Measurements from ENCODE around the gene CAPN5.

CAPN5 gene

GRCh38 chr11:77102246-77103210, 35.8 kb downstream of the CAPN5 start, which contains the start of gene OMP:
Gene OMP, plus strand, starts transcription at chr11:77102840. Its CDS starts 0 bp downstream, at chr11:77102840.
- DNase-seq: no peak

DNA sequence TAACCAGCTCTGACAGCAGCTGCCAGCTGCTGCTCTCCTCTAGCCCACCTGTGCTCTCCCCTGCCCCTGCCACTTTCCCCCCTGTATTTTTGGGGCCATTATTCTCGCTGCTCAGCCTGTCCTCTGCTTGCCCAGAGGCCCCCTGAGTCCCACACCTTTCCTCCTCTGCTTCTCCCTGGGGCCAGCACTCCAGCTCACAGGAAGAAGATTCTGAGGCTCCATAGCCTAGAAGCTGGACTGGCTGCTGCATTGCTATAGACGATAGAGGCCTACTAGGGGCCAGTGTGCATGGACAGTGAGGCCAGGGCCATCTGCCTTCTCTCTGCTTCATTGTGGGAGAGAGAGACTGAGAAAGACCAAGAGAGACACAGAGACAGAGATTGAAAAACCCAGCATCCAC, 36.5 kb downstream of the CAPN5 start:
- no peak for DNase-seq

- DNase-seq: no peak
Observed at GRCh38 chr11:77104727-77105126, 38.0 kb downstream of the CAPN5 start.

DNA sequence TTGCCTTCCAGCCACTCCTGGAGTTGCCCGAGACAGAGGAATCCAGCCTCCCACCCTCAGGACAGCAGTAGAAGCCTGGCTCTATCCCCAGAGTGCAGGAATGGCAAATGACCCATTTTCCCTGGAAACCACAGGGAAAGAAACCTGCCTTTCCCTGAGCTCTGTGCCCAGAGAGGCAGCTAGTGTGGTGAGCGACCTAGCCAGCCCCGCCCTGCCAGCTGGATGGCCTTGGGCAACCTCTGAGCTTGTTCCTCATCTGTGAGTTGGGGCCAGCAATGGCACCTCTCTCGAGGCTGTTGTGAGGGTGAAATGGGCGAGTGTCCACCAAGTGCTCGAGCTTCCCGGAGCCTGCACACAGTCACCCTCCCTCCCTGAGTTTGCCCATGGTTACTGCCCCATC, 39.5 kb downstream of the CAPN5 start:
- no peak for DNase-seq

DNA sequence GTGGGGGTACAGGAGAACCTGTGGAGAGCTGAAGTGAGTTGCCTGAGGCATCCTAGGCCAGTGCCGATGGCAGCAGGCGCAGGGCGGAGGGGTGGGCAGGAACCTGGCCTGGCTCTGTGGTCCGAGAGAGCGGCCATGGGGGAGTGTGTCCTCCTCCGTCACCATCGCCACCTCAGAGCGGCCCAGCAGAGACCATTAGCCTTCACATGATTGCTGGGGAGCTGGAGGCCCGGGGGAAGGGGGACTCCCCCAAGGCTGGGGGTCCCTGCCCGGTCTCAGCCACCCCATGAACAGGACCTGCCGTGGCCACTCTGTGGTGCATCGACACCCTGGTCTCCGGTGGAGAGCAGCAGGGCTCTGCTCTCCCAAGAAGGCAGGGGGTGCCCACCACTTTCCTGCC, 40.0 kb downstream of the CAPN5 start:
- DNase-seq: no peak

DNA sequence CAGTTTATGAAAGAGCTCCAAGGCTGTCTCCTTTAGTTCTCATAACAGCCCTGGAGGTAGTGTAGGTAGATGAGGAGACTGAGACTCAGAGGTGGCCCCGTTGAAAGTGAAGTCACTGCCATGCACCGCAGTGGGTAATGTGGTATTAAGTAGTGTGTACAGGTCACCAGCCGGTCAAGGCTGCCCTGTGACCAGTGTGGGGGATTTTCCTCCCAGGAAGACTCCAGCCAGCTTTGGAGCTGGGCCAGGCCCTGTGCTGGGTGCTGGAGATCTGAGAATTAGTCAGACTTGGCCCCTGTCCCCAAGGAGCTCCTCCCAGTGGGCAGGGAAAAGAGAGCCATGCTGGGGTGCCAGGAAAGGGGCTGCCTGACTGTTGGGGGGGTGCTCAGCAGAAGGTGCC, 41.2 kb downstream of the CAPN5 start:
- no peak for DNase-seq

GRCh38 chr11:77108436-77108835, 41.7 kb downstream of the CAPN5 start:
- no peak for DNase-seq

- DNase-seq: no peak
Observed at GRCh38 chr11:77109236-77110019, 42.7 kb downstream of the CAPN5 start.

GRCh38 chr11:77110836-77111235, 44.1 kb downstream of the CAPN5 start:
- no peak for DNase-seq

- DNase-seq: no peak
Observed at GRCh38 chr11:77111277-77111676, 44.5 kb downstream of the CAPN5 start.

- no peak for DNase-seq
Observed at GRCh38 chr11:77111946-77112345, 45.2 kb downstream of the CAPN5 start.

DNA sequence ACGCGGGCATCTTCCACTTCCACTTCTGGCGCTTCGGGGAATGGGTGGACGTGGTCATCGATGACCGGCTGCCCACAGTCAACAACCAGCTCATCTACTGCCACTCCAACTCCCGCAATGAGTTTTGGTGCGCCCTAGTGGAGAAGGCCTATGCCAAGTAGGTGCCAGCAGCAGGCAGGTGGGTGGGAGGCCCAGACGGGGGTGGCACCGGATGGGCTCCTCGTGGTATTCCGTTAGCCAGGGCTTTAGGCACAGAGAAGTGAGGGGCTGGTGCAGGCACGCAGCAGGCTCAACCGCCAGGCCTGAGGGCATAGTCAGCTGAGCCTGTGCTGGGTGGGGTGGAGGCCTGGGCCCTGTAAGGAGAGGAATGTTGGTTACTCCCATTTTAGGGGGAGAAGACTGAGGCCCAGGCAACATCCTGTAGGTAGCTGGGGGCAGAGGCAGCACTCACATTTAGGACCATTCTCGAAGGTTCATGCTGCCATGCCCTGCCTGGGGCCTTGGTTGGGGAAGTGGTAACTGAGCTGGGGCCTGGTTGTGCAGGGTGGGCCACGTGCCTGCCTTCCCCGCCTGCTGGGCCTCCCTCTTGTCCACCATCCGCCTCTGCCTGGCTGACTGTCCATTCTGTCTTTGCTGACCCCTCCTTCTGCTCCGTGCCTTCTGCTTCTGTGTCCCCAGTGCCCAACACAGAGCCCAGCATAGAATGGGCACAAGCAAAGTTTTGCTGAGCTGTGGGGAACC, 46.0 kb downstream of the CAPN5 start:
- DNase-seq: no peak

DNA sequence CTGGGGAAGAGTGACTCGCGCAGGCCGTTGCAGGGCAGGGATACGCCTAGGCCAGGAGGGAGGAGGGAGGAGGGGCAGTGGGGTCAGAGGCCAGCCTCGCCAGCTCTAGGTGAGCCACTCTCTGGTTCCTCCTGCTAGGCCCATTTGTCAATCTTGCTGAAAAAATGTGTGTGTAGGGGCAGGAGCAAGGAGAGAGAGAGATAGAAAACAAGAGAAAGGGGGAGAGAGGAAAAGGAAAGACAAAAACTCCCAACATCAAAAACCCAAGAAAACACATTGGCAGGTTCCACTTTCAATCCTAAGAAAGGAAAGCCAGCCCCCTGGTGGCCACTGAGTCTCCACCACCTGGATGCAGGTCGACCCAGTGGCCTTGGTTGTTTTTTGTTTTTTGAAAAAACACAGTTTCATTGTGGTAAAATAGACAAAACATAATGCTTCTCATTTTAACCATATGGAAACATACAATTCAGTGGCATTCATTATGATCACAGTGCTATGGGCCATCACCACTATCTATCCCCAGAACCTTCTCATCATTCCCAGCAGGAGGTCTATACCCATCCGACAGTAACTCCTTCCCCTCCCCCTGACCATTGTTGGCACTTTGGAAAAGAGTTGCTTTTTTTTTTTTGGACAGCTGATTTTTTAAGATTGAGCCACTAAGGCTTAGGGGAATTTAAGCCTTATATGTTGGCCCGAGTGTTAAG, 46.8 kb downstream of the CAPN5 start:
- DNase-seq: no peak

DNA sequence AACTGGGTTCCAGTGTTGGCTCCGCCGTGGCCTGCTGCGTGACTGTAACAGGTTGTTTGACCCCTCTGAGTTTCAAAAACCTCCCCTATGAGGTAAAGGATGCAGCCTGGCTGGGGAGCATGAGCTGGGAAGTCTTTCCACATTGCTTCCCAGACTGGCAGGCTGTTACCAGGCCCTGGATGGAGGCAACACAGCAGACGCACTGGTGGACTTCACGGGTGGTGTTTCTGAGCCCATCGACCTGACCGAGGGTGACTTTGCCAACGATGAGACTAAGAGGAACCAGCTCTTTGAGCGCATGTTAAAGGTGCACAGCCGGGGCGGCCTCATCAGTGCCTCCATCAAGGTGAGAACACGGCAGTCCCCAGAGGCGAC, 47.3 kb downstream of the CAPN5 start:
- DNase-seq: no peak

DNA sequence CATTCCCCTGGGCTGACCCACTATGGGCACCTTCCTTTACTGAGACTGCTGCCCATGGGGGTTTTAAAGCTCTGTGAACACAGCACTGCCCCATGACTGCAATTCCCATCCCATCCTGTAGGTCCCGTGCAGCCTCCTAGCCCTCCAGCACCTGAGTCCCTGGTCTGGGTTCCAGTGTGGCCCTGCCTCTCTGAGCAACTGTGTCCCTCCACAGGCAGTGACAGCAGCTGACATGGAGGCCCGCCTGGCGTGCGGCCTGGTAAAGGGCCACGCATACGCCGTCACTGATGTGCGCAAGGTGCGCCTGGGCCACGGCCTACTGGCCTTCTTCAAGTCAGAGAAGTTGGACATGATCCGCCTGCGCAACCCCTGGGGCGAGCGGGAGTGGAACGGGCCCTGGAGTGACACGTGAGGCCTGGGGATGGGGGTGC, 48.4 kb downstream of the CAPN5 start:
- DNase-seq: no peak

DNA sequence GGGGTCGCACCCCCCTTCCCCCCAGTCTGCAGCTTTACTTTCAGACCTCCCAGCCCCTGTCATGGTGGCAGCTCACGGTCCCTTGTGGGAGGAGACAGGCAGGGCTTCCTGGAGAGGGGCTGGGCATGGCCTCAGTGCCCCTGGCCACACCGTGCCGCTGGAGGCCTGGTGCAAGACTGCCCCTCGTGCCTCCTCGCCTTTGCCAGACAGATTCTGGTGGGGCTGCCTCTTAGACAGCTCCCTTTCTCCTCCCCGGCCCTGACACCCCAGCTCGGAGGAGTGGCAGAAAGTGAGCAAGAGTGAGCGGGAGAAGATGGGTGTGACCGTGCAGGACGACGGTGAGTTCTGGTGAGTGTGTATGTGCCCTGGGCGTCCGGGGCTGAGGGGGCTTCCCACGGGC, 49.2 kb downstream of the CAPN5 start:
- DNase-seq: no peak

DNA sequence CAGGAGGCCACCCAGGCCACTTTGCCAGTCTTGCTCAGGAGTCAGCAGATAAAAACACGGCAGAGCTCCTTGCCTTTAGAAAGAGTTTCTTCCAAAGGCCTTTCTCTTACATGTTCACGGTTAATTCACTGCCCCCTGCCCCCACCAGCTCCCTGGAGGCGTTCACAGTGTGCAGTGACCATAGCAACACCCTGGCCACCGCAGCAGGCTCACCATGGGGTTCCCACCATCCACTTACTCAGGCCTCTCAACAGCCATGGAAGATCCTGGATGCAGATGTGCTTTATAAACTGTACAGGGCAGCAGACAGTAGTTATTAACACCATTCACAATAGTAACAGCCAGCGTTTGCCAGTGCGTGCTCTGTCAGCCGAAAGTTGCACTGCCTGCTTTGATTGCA, 50.7 kb downstream of the CAPN5 start:
- no peak for DNase-seq

DNA sequence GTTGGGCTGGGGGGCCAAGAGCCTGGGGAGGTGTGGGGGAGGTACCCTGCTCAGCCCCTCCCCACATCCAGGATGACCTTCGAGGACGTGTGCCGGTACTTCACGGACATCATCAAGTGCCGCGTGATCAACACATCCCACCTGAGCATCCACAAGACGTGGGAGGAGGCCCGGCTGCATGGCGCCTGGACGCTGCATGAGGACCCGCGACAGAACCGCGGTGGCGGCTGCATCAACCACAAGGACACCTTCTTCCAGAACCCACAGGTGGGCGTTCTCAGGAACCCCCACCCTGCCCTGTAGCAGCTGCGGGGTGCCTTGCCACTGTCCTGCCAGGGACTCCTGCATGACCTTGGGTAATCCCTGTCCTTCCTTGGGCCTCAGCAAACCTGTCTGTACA, 51.3 kb downstream of the CAPN5 start:
- DNase-seq: no peak

GRCh38 chr11:77118971-77119370, 52.2 kb downstream of the CAPN5 start:
- DNase-seq: no peak

DNA sequence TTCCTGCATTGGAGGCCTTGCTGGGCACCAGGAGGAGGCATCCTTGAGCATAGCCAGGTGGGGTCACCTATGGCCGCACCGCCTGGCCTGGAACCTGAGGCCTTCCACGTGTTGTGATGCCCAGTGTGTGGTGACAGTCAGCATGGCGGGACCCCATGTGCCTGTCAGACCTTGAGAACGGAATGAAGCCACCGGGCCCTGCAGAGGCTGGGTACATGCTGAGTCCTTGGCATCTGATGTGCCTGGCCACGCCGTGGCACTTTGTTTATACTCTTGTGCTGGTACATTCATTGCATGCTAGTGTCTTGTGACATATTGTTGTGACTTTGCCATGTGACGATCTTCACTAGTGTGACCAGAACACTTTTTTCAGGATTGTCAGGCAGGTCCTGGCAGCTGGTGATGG, 52.8 kb downstream of the CAPN5 start:
- no peak for DNase-seq

- no peak for DNase-seq
Observed at GRCh38 chr11:77120571-77120970, 53.8 kb downstream of the CAPN5 start.

DNA sequence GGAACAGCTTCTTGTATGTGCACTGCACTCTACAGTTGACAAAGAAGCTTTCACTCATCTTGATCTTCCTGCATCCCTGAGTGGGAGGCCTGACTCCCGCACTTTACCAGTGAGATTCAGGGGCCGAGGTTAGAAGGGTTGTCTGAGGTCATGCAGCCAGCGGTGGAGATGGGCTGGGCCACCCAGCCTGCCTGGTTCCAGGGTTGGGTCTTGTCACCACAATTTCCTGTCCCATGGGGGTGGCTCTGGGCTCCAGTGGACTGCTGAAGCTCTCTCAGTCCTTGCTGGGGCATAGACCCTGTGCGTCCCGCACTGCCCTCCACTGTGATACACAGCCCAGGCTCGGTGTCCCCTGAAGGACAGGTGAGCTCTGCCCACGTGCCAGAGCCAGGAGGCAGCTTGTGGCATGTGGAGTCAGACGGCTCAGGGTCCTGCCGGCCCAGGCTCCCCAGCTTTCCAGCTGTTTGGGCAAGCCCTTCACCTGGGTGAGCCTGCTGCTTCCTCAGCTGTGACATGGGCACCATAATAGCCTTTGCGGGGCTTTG, 54.4 kb downstream of the CAPN5 start:
- DNase-seq: no peak
